GM23338 (cell line): ENCODE results near the gene PKD1L1. TPM values are rescaled to one million over a fixed set of nuclear protein-coding genes. Genes with fewer than 3 reads are reported as not detected.

Experiments
- ATAC-seq: fragments of 200-7000 bp; cut with Tn5 transposase; 3 replicates; pipeline ENCODE4 v1.9.1; 2020
- DNase-seq: peaks from one replicate; pipeline ENCODE4 v3.0.0-alpha.2; 2015; ENCODE audit warnings: low spot score
- H2AFZ ChIP-seq: fragments of 200-600 bp; sonication (generic); 2 replicates; pipeline ENCODE4 v1.8.0; 2016; ENCODE audit warnings: antibody characterized with exemption, mild to moderate bottlenecking, moderate library complexity
- H3F3A ChIP-seq: fragments of 200-600 bp; sonication (generic); replicated peaks from 2 replicates; pipeline ENCODE4 v1.8.0; 2017; ENCODE audit warnings: antibody characterized with exemption, mixed run types, low read depth
- H3K27ac ChIP-seq: fragments of 200-600 bp; sonication (generic); 2 replicates; pipeline ENCODE4 v1.6.1; 2016; ENCODE audit warnings: low read depth
- H3K27me3 ChIP-seq: fragments of 200-600 bp; sonication (generic); 2 replicates; pipeline ENCODE4 v1.8.0; 2016; ENCODE audit warnings: mild to moderate bottlenecking, mixed run types, moderate library complexity; ENCODE audit not compliant: insufficient read depth
- H3K36me3 ChIP-seq: fragments of 200-600 bp; sonication (generic); 2 replicates; pipeline ENCODE4 v1.8.0; 2016; ENCODE audit warnings: mild to moderate bottlenecking; ENCODE audit not compliant: insufficient read depth
- H3K4me1 ChIP-seq: fragments of 200-600 bp; sonication (generic); 2 replicates; pipeline ENCODE4 v1.8.0; 2016; ENCODE audit warnings: mild to moderate bottlenecking, moderate library complexity; ENCODE audit not compliant: insufficient read depth
- H3K4me2 ChIP-seq: fragments of 200-600 bp; sonication (generic); 2 replicates; pipeline ENCODE4 v1.7.1; 2017; ENCODE audit warnings: mixed run types
- H3K4me3 ChIP-seq: fragments of 200-600 bp; sonication (generic); 2 replicates; pipeline ENCODE4 v1.6.1; 2016; ENCODE audit warnings: mixed run types
- H3K79me2 ChIP-seq: fragments of 200-600 bp; sonication (generic); replicated peaks from 2 replicates; pipeline ENCODE4 v1.8.0; 2017; ENCODE audit warnings: mild to moderate bottlenecking; ENCODE audit not compliant: insufficient read depth
- H3K9me2 ChIP-seq: fragments of 200-600 bp; sonication (generic); 2 replicates; pipeline ENCODE4 v1.8.0; 2017; ENCODE audit not compliant: insufficient read depth
- H4K20me1 ChIP-seq: fragments of 200-600 bp; sonication (generic); replicated peaks from 2 replicates; pipeline ENCODE4 v1.8.0; 2017; ENCODE audit warnings: mild to moderate bottlenecking; ENCODE audit not compliant: insufficient read depth
- H3K27ac Mint-ChIP-seq: 2 replicates; pipeline ENCODE4 v1.8.0; 2020; ENCODE audit warnings: inconsistent platforms, mild to moderate bottlenecking, moderate library complexity, mixed read lengths
- H3K27me3 Mint-ChIP-seq: 3 replicates; pipeline ENCODE4 v1.8.0; 2022; ENCODE audit warnings: low read depth, mild to moderate bottlenecking, moderate library complexity, mixed read lengths, inconsistent platforms; ENCODE audit not compliant: insufficient read depth, poor library complexity
- H3K36me3 Mint-ChIP-seq: 3 replicates; pipeline ENCODE4 v1.8.0; 2021; ENCODE audit warnings: low read depth, mild to moderate bottlenecking, inconsistent platforms, moderate library complexity, mixed read lengths
- H3K4me1 Mint-ChIP-seq: 3 replicates; pipeline ENCODE4 v1.8.0; 2020; ENCODE audit warnings: mild to moderate bottlenecking, inconsistent platforms, mixed read lengths
- H3K4me3 Mint-ChIP-seq: 3 replicates; pipeline ENCODE4 v1.8.0; 2021; ENCODE audit warnings: moderate library complexity, mild to moderate bottlenecking, inconsistent platforms, mixed read lengths
- H3K9me3 Mint-ChIP-seq: 3 replicates; pipeline ENCODE4 v1.8.0; 2020; ENCODE audit warnings: moderate library complexity, mild to moderate bottlenecking, inconsistent platforms, mixed read lengths
- EZH2 ChIP-seq: fragments of 200-600 bp; sonication (generic); IDR thresholded peaks from one replicate; pipeline ENCODE4 v1.8.0; 2017; ENCODE audit warnings: antibody characterized with exemption, mild to moderate bottlenecking, low read depth; ENCODE audit not compliant: unreplicated experiment
- NANOG ChIP-seq: IDR thresholded peaks from 2 replicates; pipeline ENCODE4 v1.6.1; 2016; ENCODE audit warnings: antibody characterized with exemption, borderline replicate concordance
- ZNF114 ChIP-seq: fragments of 250-450 bp; sonication (Bioruptor Pico); IDR thresholded peaks from 2 replicates; pipeline ENCODE4 v1.5.0; 2020; ENCODE audit warnings: mild to moderate bottlenecking, moderate library complexity
- polyA plus RNA-seq: library from polyadenylated mRNA; unstranded; fragments of >200 nt; fragmentation: Nextera tagmentation; extraction: Ambion mirVana; gene quantifications from 2 replicates; pipeline ENCODE4 v1.2.1, GENCODE V29; 2016
- total RNA-seq: library from RNA; depleted of rRNA; stranded (reverse); fragments of >200 nt; shearing (Covaris generic); gene quantifications from 2 replicates; pipeline ENCODE4 v1.2.3, GENCODE V29; 2014
- TF ChIP-seq, protein P1 (sequence below): fragments of 250-450 bp; sonication (Bioruptor Pico); IDR thresholded peaks from 2 replicates; pipeline ENCODE4 v1.5.0; 2020; ENCODE audit warnings: mild to moderate bottlenecking, moderate library complexity

PKD1L1 gene
- total and polyA plus RNA-seq, 2 experiments from 2014 or later: 0.03 TPM; not detected in 1

DNA sequence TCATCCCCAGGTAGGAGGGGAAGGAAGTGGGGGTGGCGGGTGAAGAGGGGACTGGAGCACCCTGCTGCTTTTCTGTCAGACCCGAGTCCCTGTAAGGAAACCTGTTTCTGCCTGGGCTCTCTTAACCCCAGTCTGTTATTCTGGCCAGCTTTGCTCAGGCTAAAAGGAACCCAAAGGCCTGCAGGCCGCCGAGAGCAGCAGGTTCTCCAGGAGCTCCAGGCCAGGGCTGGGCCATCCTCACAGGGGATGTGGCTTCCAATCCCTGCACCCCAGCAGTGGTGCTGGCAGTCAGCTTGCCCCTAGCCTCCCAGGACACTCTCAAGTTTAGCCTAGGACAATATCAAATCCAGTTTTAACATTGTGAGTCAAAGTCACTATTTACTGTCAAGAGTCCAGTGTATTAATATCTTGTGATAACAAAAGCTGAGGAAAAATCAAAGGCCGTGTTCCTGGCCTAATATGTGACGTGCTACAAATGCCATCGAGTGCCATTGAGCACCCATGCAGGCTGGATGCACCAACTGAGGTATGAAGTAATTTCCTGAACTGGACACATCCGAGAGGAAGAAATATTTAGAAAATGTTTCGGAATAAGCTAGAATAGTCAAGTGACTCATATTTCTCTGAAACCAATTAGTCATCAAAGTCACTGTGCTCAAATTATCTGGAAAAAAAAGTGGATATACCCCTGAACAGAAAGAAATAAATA is 7.0 kb downstream of the PKD1L1 start (continued):
- TF ChIP-seq, protein P1, sequence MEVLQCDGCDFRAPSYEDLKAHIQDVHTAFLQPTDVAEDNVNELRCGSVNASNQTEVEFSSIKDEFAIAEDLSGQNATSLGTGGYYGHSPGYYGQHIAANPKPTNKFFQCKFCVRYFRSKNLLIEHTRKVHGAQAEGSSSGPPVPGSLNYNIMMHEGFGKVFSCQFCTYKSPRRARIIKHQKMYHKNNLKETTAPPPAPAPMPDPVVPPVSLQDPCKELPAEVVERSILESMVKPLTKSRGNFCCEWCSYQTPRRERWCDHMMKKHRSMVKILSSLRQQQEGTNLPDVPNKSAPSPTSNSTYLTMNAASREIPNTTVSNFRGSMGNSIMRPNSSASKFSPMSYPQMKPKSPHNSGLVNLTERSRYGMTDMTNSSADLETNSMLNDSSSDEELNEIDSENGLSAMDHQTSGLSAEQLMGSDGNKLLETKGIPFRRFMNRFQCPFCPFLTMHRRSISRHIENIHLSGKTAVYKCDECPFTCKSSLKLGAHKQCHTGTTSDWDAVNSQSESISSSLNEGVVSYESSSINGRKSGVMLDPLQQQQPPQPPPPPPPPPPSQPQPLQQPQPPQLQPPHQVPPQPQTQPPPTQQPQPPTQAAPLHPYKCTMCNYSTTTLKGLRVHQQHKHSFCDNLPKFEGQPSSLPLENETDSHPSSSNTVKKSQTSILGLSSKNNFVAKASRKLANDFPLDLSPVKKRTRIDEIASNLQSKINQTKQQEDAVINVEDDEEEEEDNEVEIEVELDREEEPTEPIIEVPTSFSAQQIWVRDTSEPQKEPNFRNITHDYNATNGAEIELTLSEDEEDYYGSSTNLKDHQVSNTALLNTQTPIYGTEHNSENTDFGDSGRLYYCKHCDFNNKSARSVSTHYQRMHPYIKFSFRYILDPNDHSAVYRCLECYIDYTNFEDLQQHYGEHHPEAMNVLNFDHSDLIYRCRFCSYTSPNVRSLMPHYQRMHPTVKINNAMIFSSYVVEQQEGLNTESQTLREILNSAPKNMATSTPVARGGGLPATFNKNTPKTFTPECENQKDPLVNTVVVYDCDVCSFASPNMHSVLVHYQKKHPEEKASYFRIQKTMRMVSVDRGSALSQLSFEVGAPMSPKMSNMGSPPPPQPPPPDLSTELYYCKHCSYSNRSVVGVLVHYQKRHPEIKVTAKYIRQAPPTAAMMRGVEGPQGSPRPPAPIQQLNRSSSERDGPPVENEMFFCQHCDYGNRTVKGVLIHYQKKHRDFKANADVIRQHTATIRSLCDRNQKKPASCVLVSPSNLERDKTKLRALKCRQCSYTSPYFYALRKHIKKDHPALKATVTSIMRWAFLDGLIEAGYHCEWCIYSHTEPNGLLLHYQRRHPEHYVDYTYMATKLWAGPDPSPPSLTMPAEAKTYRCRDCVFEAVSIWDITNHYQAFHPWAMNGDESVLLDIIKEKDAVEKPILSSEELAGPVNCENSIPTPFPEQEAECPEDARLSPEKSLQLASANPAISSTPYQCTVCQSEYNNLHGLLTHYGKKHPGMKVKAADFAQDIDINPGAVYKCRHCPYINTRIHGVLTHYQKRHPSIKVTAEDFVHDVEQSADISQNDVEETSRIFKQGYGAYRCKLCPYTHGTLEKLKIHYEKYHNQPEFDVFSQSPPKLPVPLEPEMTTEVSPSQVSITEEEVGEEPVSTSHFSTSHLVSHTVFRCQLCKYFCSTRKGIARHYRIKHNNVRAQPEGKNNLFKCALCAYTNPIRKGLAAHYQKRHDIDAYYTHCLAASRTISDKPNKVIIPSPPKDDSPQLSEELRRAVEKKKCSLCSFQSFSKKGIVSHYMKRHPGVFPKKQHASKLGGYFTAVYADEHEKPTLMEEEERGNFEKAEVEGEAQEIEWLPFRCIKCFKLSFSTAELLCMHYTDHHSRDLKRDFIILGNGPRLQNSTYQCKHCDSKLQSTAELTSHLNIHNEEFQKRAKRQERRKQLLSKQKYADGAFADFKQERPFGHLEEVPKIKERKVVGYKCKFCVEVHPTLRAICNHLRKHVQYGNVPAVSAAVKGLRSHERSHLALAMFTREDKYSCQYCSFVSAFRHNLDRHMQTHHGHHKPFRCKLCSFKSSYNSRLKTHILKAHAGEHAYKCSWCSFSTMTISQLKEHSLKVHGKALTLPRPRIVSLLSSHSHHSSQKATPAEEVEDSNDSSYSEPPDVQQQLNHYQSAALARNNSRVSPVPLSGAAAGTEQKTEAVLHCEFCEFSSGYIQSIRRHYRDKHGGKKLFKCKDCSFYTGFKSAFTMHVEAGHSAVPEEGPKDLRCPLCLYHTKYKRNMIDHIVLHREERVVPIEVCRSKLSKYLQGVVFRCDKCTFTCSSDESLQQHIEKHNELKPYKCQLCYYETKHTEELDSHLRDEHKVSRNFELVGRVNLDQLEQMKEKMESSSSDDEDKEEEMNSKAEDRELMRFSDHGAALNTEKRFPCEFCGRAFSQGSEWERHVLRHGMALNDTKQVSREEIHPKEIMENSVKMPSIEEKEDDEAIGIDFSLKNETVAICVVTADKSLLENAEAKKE (CRISPR knock-in tag): no peak
- no peak for TF ChIP-seq ZNF114 (CRISPR knock-in tag)

DNA sequence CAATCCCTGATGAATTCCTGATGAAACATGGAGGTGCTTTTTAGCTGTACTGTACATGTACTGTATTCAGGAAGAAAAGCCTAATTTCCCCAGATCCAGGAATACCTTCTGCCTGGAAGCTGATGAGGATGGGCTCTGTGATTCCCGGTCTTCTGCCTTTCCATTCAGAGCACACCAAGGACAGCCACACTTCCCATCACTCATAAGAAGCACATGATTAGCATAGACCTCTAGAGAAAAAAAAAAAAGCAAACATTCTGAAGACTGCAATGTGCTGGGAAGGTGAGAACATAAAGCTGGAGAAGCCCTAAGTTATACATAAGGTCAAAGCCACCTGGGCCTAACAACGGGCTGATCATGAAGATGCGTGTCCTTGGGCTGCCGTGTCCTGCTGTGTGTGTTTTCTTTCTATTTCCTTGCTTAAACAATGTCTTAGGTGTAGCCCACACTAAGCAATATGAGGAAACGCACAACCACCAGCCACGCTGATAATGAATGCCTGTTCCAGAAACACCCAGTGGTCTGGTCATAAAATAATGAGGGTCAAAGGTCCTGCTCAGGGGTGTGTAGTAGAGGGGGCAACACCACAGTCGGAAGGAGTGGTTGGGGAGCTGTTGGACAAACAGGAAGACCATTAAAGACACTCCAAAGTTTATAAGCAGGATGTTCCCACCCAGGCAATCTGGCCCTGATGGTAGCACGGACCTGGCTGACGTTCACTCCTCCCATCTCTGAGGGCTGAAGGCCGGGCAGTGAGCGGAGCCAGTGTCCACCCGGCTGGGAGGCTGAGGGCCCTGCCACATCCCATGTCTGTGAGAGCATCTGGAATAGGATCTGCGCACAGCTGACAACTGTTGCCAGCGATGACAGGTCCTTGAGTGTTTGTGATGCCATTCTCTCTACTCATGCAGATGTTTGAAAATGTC is 7.9 kb downstream of the PKD1L1 start:
- Mint-ChIP-seq H3K36me3 (no peaks in the 10 kb centered on the region), H3K27me3 (peaks cover 12% of the 10 kb centered on the region), H3K27ac (no peak overlapping the region), H3K4me1 (peaks cover 35% of the 10 kb centered on the region), H3K4me3 (no peak overlapping the region), H3K9me3 (no peaks in the 10 kb centered on the region)
- H3K4me1 ChIP-seq: peaks cover 18% of the 10 kb centered on the region
- ATAC-seq (peak; percentile 8; the same call in 2 of the 3 replicates), DNase-seq (no peak)
- no peaks in the 10 kb centered on the region for H3K36me3 ChIP-seq
- no peaks in the 10 kb centered on the region for H3K9me2 ChIP-seq
- no peaks in the 10 kb centered on the region for H3K27me3 ChIP-seq
- H3K27ac ChIP-seq: no peak overlapping the region
- H3K4me3 ChIP-seq: no peak overlapping the region
- H2AFZ ChIP-seq: no peak overlapping the region
- H3K79me2 ChIP-seq: no peaks in the 10 kb centered on the region
- TF ChIP-seq NANOG (no peak), EZH2 (no peak)
- no peaks in the 10 kb centered on the region for H3F3A ChIP-seq
- no peak overlapping the region for H3K4me2 ChIP-seq
- H4K20me1 ChIP-seq: no peaks in the 10 kb centered on the region
